ENCODE measurements around the gene TMEM161A.

TMEM161A gene

GRCh38 chr19:19071897-19072296 is 66.4 kb downstream of the TMEM161A start:
- peaks cover 2% of the 10 kb centered on the region in 2 donors for H3K36me3 ChIP-seq (ENCODE audit: control insufficient read depth in 2 of 2, insufficient read depth in 2 of 2, low read length in 2 of 2)
- H3K27me3 ChIP-seq (ENCODE audit: control insufficient read depth in 1 of 2, insufficient read depth in 2 of 2, low read length in 2 of 2), result no peaks in the 10 kb centered on the region
- H3K9me3 ChIP-seq (ENCODE audit: control insufficient read depth in 2 of 2, low read length in 2 of 2), result no peaks in the 10 kb centered on the region
- H3K4me1 ChIP-seq (ENCODE audit: control insufficient read depth, insufficient read depth, low read length), result peaks cover 2% of the 10 kb centered on the region
- H3K4me3 ChIP-seq (ENCODE audit: low read length in 2 of 2), result no peak overlapping the region
- H3K9ac ChIP-seq (ENCODE audit: low read length in 2 of 2), result no peak overlapping the region
- H3K27ac ChIP-seq (ENCODE audit: low read length), result no peak overlapping the region

All from stomach smooth muscle (tissue), 2 donors.